Iris pigment epithelial cell (primary cell): Measurements from ENCODE around the gene IL20RB.
"Not testable (repeated sequence)": the region's sequence is repeated elsewhere in the genome, so short reads cannot be mapped to it uniquely, and the experiment has no call there.

Source experiments
- DNase-seq: peaks from one replicate; pipeline ENCODE4 v3.0.0-alpha.2; 2011; ENCODE audit warnings: low read depth

The IL20RB gene

DNA sequence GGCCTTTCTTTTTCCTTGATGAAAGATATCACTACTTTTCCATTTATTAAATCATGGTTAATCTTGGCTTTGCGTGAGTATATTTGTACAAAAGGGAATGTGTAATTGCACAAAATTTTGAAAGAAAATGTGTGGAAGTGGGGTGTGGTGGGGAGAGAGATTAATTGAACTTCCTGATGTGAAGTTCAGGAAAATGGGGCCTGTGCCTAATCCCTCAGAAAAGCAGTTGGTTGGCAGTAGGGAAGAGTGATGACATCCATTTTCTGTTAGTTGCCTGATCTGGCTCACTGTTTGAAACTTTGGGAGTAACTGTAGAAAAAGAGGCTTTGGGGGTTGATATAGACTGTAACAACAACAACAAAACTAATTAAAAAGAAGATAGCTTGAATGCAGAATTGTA lies 10.8 kb upstream of the IL20RB start:
- DNase-seq, result no peak

- no peak for DNase-seq
Measured at GRCh38 chr3:136947477-136947876, 10.3 kb upstream of the IL20RB start.

DNA sequence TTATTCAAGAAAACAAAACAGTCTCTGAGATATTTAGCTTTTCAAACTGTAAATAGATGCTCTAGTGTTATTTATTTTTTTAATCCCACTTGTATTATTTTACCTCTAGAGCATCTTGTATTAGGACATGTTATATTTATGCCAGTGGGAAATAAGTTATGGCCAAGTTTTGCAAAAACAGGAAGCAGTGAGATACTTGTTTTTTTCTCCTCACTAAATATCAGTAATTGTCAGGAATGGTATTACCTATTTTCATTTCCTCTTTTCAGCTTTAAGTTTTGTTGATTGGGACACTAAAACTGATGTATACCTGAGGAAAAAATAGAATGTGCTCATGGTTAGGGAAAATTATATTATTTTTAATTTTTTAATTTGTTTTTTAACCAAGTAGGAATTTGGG lies 8.6 kb upstream of the IL20RB start:
- DNase-seq, result no peak

DNA sequence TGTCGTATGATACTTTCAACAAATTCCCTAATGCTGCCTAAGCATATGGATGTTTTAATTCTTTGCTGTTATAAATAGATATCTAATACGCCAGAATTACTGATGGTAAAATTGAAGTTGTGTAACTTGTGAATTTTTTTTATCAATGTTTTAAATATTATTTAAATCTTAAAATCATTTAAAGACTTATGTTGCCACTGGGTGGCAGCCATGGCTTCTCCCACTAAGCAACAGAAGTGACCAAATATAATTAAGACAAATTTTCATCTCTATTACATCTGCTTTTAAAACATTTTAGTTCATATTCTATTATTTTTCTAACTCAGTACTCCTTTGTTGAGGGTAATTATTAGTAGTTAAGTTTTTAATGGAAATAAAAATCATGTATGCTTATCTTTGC lies 8.1 kb upstream of the IL20RB start:
- DNase-seq, result no peak

DNA sequence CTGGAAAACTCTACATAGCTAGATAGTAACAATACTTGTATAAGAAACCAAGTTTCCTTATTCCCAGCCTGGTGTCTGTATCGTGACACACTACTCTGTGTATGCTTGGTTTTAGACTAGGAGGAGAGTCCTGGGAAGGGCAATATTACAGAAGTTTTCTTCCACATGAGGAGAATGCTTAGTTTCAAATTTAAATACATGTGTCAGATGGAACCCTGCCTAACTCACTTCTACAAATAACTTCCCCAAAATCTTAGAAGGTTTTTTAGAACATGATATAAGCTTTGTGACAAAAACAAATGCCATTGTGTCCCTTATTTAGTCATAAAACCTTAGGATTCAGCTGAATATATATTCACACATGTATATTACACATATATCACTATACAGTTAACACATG lies 7.2 kb upstream of the IL20RB start:
- no peak for DNase-seq

DNA sequence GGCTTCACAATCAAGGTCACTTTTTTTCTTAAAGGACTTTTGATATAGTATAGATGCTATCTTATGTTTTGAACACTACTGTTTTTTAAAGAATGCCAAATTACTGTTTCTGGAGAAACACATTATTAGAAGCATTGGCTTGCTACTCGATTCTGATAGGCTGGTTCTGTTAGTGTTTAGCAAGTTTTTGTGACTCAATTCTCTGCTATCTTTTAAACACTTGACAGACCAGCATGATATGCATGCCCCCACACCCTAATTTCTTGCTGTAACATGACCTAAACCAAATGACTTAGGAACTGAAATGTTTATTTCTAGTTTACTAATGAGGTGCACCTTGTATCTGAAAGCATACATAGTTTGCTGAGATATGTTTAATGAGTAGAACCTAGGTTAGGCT lies 5.5 kb upstream of the IL20RB start:
- DNase-seq, result peak; percentile 78

- DNase-seq, result peak; percentile 61
Measured at GRCh38 chr3:136954251-136954650, 3.5 kb upstream of the IL20RB start.

- DNase-seq, result no peak
Measured at GRCh38 chr3:136954980-136955780, 2.6 kb upstream of the IL20RB start.

GRCh38 chr3:136955813-136956212 lies 2.0 kb upstream of the IL20RB start:
- peak; percentile 95 for DNase-seq

- DNase-seq, result no peak
Measured at GRCh38 chr3:136956971-136957370, 812 bp upstream of the IL20RB start.

- DNase-seq, result no peak
Measured at GRCh38 chr3:136958939-136959338, 1.2 kb downstream of the IL20RB start.

GRCh38 chr3:136959599-136959998 lies 1.8 kb downstream of the IL20RB start:
- DNase-seq, result no peak

- DNase-seq, result no peak
Measured at GRCh38 chr3:136960838-136961836, 3.4 kb downstream of the IL20RB start.

DNA sequence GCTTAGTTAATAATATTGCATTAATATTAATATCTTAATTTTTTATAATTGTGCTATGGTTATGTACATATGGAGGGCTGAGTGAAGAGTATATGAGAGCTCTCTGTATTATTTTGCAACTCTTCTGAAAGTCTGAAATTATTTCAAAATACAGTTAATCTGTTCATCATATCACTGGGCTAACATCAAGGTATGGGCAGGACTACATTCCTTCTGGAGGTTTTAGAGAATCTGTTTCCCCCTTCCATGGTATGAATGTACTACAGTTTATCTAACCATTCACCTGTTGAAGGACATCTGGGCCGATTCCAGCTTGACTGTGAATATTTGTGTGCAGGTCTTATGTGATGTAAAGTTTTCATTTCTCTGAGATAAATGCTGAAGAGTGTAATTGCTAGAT lies 5.1 kb downstream of the IL20RB start:
- no peak for DNase-seq

DNA sequence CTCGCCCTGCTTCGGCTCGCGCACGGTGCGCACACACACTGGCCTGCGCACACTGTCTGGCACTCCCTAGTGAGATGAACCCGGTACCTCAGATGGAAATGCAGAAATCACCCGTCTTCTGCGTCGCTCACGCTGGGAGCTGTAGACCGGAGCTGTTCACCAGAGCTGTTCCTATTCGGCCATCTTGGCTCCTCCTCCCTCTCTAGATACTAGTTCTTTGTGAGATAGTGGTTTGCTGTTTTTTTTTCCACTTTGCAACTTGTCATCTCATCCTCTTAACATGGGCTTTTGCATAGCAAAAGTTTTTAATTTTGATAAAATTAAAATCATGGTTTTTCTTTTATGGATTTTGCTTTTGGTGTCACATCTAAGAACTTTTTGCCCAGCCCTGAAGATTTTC lies 11.8 kb downstream of the IL20RB start:
- not testable (repeated sequence) for DNase-seq

- DNase-seq, result no peak
Measured at GRCh38 chr3:136973352-136973751, 15.6 kb downstream of the IL20RB start.

- DNase-seq, result no peak
Measured at GRCh38 chr3:136974670-136975069, 16.9 kb downstream of the IL20RB start.

DNA sequence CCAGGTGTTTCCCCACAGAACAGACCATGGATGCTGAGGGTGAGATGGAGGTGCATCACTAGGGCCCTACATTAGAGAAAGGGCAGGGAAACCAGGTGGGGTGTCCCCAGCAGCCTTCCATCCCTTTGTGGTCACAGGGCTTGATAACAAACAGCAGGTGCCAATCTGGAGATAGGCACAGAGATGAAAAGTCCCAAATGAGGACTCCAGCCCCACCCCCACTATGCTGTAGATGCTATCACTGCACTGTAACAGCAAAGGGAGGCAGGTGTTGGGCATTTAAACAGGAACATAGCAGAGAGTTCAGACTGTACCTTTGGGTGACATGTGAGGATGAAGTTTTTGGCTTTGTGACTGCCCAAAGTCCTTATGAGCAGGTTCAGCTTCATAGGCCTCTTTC lies 21.4 kb downstream of the IL20RB start:
- DNase-seq, result no peak

GRCh38 chr3:136979684-136980083 lies 21.9 kb downstream of the IL20RB start:
- peak; percentile 34 for DNase-seq

- DNase-seq, result no peak
Measured at GRCh38 chr3:136982033-136982432, 24.2 kb downstream of the IL20RB start.

GRCh38 chr3:136982520-136983138 lies 24.8 kb downstream of the IL20RB start:
- no peak for DNase-seq

- peak; percentile 81 for DNase-seq
Measured at GRCh38 chr3:136984837-136985236, 27.1 kb downstream of the IL20RB start.
